GM23338 (cell line): Measurements from ENCODE around the gene FOXP1. TPM values are rescaled to one million over a fixed set of nuclear protein-coding genes. Genes with fewer than 3 reads are reported as not detected.

Source experiments
- ATAC-seq: fragments of 200-7000 bp; cut with Tn5 transposase; 3 replicates; pipeline ENCODE4 v1.9.1; 2020
- DNase-seq: peaks from one replicate; pipeline ENCODE4 v3.0.0-alpha.2; 2015; ENCODE audit warnings: low spot score
- H2AFZ ChIP-seq: fragments of 200-600 bp; sonication (generic); 2 replicates; pipeline ENCODE4 v1.8.0; 2016; ENCODE audit warnings: antibody characterized with exemption, mild to moderate bottlenecking, moderate library complexity
- H3F3A ChIP-seq: fragments of 200-600 bp; sonication (generic); replicated peaks from 2 replicates; pipeline ENCODE4 v1.8.0; 2017; ENCODE audit warnings: antibody characterized with exemption, mixed run types, low read depth
- H3K27ac ChIP-seq: fragments of 200-600 bp; sonication (generic); 2 replicates; pipeline ENCODE4 v1.6.1; 2016; ENCODE audit warnings: low read depth
- H3K27me3 ChIP-seq: fragments of 200-600 bp; sonication (generic); 2 replicates; pipeline ENCODE4 v1.8.0; 2016; ENCODE audit warnings: mild to moderate bottlenecking, mixed run types, moderate library complexity; ENCODE audit not compliant: insufficient read depth
- H3K36me3 ChIP-seq: fragments of 200-600 bp; sonication (generic); 2 replicates; pipeline ENCODE4 v1.8.0; 2016; ENCODE audit warnings: mild to moderate bottlenecking; ENCODE audit not compliant: insufficient read depth
- H3K4me1 ChIP-seq: fragments of 200-600 bp; sonication (generic); 2 replicates; pipeline ENCODE4 v1.8.0; 2016; ENCODE audit warnings: mild to moderate bottlenecking, moderate library complexity; ENCODE audit not compliant: insufficient read depth
- H3K4me2 ChIP-seq: fragments of 200-600 bp; sonication (generic); 2 replicates; pipeline ENCODE4 v1.7.1; 2017; ENCODE audit warnings: mixed run types
- H3K4me3 ChIP-seq: fragments of 200-600 bp; sonication (generic); 2 replicates; pipeline ENCODE4 v1.6.1; 2016; ENCODE audit warnings: mixed run types
- H3K79me2 ChIP-seq: fragments of 200-600 bp; sonication (generic); replicated peaks from 2 replicates; pipeline ENCODE4 v1.8.0; 2017; ENCODE audit warnings: mild to moderate bottlenecking; ENCODE audit not compliant: insufficient read depth
- H3K9me2 ChIP-seq: fragments of 200-600 bp; sonication (generic); 2 replicates; pipeline ENCODE4 v1.8.0; 2017; ENCODE audit not compliant: insufficient read depth
- H4K20me1 ChIP-seq: fragments of 200-600 bp; sonication (generic); replicated peaks from 2 replicates; pipeline ENCODE4 v1.8.0; 2017; ENCODE audit warnings: mild to moderate bottlenecking; ENCODE audit not compliant: insufficient read depth
- H3K27ac Mint-ChIP-seq: 2 replicates; pipeline ENCODE4 v1.8.0; 2020; ENCODE audit warnings: inconsistent platforms, mild to moderate bottlenecking, moderate library complexity, mixed read lengths
- H3K27me3 Mint-ChIP-seq: 3 replicates; pipeline ENCODE4 v1.8.0; 2022; ENCODE audit warnings: low read depth, mild to moderate bottlenecking, moderate library complexity, mixed read lengths, inconsistent platforms; ENCODE audit not compliant: insufficient read depth, poor library complexity
- H3K36me3 Mint-ChIP-seq: 3 replicates; pipeline ENCODE4 v1.8.0; 2021; ENCODE audit warnings: low read depth, mild to moderate bottlenecking, inconsistent platforms, moderate library complexity, mixed read lengths
- H3K4me1 Mint-ChIP-seq: 3 replicates; pipeline ENCODE4 v1.8.0; 2020; ENCODE audit warnings: mild to moderate bottlenecking, inconsistent platforms, mixed read lengths
- H3K4me3 Mint-ChIP-seq: 3 replicates; pipeline ENCODE4 v1.8.0; 2021; ENCODE audit warnings: moderate library complexity, mild to moderate bottlenecking, inconsistent platforms, mixed read lengths
- H3K9me3 Mint-ChIP-seq: 3 replicates; pipeline ENCODE4 v1.8.0; 2020; ENCODE audit warnings: moderate library complexity, mild to moderate bottlenecking, inconsistent platforms, mixed read lengths
- CREB1 ChIP-seq: fragments of 250-450 bp; sonication (Bioruptor Pico); IDR thresholded peaks from 2 replicates; pipeline ENCODE4 v1.5.0; 2020; ENCODE audit warnings: low read depth, mild to moderate bottlenecking, moderate library complexity
- EZH2 ChIP-seq: fragments of 200-600 bp; sonication (generic); IDR thresholded peaks from one replicate; pipeline ENCODE4 v1.8.0; 2017; ENCODE audit warnings: antibody characterized with exemption, mild to moderate bottlenecking, low read depth; ENCODE audit not compliant: unreplicated experiment
- EZH2phosphoT487 ChIP-seq: fragments of 200-600 bp; sonication (generic); IDR thresholded peaks from one replicate; pipeline ENCODE4 v1.8.1; 2018; ENCODE audit warnings: antibody characterized with exemption; ENCODE audit not compliant: unreplicated experiment
- JUNB ChIP-seq: IDR thresholded peaks from one replicate; pipeline ENCODE4 v1.6.1; 2016; ENCODE audit warnings: antibody characterized with exemption; ENCODE audit not compliant: unreplicated experiment
- NANOG ChIP-seq: IDR thresholded peaks from 2 replicates; pipeline ENCODE4 v1.6.1; 2016; ENCODE audit warnings: antibody characterized with exemption, borderline replicate concordance
- STAT1 ChIP-seq: IDR thresholded peaks from one replicate; pipeline ENCODE4 v1.6.1; 2016; ENCODE audit warnings: antibody characterized with exemption; ENCODE audit not compliant: unreplicated experiment
- ZNF331 ChIP-seq: fragments of 250-450 bp; sonication (Bioruptor Pico); IDR thresholded peaks from 2 replicates; pipeline ENCODE4 v1.5.0; 2020; ENCODE audit warnings: low read depth, mild to moderate bottlenecking, moderate library complexity
- polyA plus RNA-seq: library from polyadenylated mRNA; unstranded; fragments of >200 nt; fragmentation: Nextera tagmentation; extraction: Ambion mirVana; gene quantifications from 2 replicates; pipeline ENCODE4 v1.2.1, GENCODE V29; 2016
- total RNA-seq: library from RNA; depleted of rRNA; stranded (reverse); fragments of >200 nt; shearing (Covaris generic); gene quantifications from 2 replicates; pipeline ENCODE4 v1.2.3, GENCODE V29; 2014
- TF ChIP-seq, protein P1 (sequence below): IDR thresholded peaks from 2 replicates; pipeline ENCODE4 v1.6.1; 2016; ENCODE audit warnings: antibody characterized with exemption
- TF ChIP-seq, protein P2 (sequence below), 2 experiments: fragments of 200-600 bp in 1 of 2; sonication (generic) in 1 of 2; conservative IDR thresholded peaks; 2 replicates each; pipeline versions ENCODE4 v1.5.1 to v1.6.1; 2016 to 2017; ENCODE audit warnings: antibody characterized with exemption in 2 of 2, low read depth in 2 of 2, mild to moderate bottlenecking in 2 of 2, moderate library complexity in 1 of 2
- TF ChIP-seq, protein P3 (sequence below): IDR thresholded peaks from one replicate; pipeline ENCODE4 v1.6.1; 2018; ENCODE audit warnings: antibody characterized with exemption; ENCODE audit not compliant: unreplicated experiment

Gene FOXP1
- total and polyA plus RNA-seq, 2 experiments from 2014 or later, result 32.9 to 35.5 TPM

DNA sequence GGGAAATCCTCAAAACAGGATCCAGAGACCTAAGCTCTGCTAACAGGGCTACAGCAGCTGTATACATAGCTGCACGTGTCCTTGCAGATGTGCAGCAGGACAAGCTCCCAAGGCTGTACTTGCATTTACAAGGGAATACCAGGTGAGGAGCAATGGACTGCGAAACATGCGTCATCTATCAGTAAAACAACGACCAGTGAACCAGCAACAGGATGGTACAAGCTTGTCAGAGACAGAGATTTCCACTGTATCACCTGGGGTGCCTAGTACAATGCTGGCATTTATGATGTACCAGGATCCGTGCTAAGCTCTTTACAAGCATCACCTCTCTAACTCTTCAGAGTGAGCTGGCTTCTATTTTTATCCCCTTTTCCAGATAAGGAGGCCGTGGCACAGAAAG is 227.3 kb downstream of the FOXP1 start:
- no peaks in the 10 kb centered on the region for H3K79me2 ChIP-seq
- no peak overlapping the region for H3K4me3 ChIP-seq
- no peaks in the 10 kb centered on the region for H3K27me3 ChIP-seq
- DNase-seq (no peak), ATAC-seq (no peak)
- H3K4me1 ChIP-seq, result no peaks in the 10 kb centered on the region
- Mint-ChIP-seq H3K27ac (no peak overlapping the region), H3K4me3 (no peak overlapping the region), H3K9me3 (no peaks in the 10 kb centered on the region), H3K4me1 (no peaks in the 10 kb centered on the region), H3K27me3 (peaks cover 4% of the 10 kb centered on the region), H3K36me3 (no peaks in the 10 kb centered on the region)
- no peaks in the 10 kb centered on the region for H4K20me1 ChIP-seq
- no peaks in the 10 kb centered on the region for H3K9me2 ChIP-seq
- TF ChIP-seq, protein P1, sequence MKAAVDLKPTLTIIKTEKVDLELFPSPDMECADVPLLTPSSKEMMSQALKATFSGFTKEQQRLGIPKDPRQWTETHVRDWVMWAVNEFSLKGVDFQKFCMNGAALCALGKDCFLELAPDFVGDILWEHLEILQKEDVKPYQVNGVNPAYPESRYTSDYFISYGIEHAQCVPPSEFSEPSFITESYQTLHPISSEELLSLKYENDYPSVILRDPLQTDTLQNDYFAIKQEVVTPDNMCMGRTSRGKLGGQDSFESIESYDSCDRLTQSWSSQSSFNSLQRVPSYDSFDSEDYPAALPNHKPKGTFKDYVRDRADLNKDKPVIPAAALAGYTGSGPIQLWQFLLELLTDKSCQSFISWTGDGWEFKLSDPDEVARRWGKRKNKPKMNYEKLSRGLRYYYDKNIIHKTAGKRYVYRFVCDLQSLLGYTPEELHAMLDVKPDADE, result no peak
- TF ChIP-seq ZNF331 (CRISPR knock-in tag), result no peak
- no peak for TF ChIP-seq STAT1
- no peak for TF ChIP-seq EZH2phosphoT487
- TF ChIP-seq NANOG, result no peak
- H2AFZ ChIP-seq, result no peak overlapping the region
- no peak overlapping the region for H3K27ac ChIP-seq
- no peak overlapping the region for H3K4me2 ChIP-seq
- no peaks in the 10 kb centered on the region for H3K36me3 ChIP-seq
- H3F3A ChIP-seq, result no peaks in the 10 kb centered on the region

DNA sequence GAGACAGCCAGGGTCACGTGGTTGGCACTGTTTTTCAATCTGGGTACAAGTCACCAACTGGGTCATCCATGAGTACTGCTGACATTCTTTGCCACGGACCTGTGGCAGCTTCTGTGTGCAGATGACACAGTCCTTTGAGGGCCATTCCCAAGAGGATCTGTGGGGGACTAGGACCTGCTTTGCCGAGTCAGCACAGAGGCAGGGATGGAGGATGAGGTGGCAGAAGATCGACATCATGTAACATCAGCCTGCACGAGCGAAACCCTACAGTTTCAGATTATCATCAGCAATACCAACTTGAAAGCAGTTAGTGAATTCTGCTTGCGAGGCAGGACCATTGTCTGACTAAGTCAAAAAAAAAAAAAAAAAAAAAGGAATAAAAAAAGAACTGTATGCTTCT is 227.7 kb downstream of the FOXP1 start:
- Histone ChIP-seq H3K27me3 (no peaks in the 10 kb centered on the region), H3K36me3 (no peaks in the 10 kb centered on the region), H4K20me1 (no peaks in the 10 kb centered on the region), H3K27ac (no peak overlapping the region), H2AFZ (no peak overlapping the region), H3K4me1 (no peaks in the 10 kb centered on the region), H3K9me2 (no peaks in the 10 kb centered on the region), H3K4me2 (no peak overlapping the region), H3K4me3 (no peak overlapping the region), H3K79me2 (no peaks in the 10 kb centered on the region), H3F3A (no peaks in the 10 kb centered on the region)
- Mint-ChIP-seq H3K36me3 (no peaks in the 10 kb centered on the region), H3K9me3 (no peaks in the 10 kb centered on the region), H3K4me3 (no peak overlapping the region), H3K27ac (no peak overlapping the region), H3K27me3 (peaks cover 4% of the 10 kb centered on the region), H3K4me1 (no peaks in the 10 kb centered on the region)
- DNase-seq (no peak), ATAC-seq (no peak)
- TF ChIP-seq CREB1 (no peak), NANOG (no peak), STAT1 (no peak), EZH2 (no peak), EZH2phosphoT487 (no peak), ZNF331 (CRISPR knock-in tag) (no peak), JUNB (no peak)
- TF ChIP-seq, protein P1, result no peak
- TF ChIP-seq, protein P2, sequence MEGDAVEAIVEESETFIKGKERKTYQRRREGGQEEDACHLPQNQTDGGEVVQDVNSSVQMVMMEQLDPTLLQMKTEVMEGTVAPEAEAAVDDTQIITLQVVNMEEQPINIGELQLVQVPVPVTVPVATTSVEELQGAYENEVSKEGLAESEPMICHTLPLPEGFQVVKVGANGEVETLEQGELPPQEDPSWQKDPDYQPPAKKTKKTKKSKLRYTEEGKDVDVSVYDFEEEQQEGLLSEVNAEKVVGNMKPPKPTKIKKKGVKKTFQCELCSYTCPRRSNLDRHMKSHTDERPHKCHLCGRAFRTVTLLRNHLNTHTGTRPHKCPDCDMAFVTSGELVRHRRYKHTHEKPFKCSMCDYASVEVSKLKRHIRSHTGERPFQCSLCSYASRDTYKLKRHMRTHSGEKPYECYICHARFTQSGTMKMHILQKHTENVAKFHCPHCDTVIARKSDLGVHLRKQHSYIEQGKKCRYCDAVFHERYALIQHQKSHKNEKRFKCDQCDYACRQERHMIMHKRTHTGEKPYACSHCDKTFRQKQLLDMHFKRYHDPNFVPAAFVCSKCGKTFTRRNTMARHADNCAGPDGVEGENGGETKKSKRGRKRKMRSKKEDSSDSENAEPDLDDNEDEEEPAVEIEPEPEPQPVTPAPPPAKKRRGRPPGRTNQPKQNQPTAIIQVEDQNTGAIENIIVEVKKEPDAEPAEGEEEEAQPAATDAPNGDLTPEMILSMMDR (conservative IDR thresholded peaks at IDR 0.05; ENCODE audit: low read depth in 2 of 2), result no peak
- TF ChIP-seq, protein P3, sequence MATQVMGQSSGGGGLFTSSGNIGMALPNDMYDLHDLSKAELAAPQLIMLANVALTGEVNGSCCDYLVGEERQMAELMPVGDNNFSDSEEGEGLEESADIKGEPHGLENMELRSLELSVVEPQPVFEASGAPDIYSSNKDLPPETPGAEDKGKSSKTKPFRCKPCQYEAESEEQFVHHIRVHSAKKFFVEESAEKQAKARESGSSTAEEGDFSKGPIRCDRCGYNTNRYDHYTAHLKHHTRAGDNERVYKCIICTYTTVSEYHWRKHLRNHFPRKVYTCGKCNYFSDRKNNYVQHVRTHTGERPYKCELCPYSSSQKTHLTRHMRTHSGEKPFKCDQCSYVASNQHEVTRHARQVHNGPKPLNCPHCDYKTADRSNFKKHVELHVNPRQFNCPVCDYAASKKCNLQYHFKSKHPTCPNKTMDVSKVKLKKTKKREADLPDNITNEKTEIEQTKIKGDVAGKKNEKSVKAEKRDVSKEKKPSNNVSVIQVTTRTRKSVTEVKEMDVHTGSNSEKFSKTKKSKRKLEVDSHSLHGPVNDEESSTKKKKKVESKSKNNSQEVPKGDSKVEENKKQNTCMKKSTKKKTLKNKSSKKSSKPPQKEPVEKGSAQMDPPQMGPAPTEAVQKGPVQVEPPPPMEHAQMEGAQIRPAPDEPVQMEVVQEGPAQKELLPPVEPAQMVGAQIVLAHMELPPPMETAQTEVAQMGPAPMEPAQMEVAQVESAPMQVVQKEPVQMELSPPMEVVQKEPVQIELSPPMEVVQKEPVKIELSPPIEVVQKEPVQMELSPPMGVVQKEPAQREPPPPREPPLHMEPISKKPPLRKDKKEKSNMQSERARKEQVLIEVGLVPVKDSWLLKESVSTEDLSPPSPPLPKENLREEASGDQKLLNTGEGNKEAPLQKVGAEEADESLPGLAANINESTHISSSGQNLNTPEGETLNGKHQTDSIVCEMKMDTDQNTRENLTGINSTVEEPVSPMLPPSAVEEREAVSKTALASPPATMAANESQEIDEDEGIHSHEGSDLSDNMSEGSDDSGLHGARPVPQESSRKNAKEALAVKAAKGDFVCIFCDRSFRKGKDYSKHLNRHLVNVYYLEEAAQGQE, result no peak
